Bronchial epithelial cell (primary cell): ENCODE data around the gene CLCA1. TPM values are rescaled to one million over a fixed set of nuclear protein-coding genes. Genes with fewer than 3 reads are reported as not detected.
A peak's percentile ranks its signal among the peaks of the same experiment; 100 is the strongest.

Experiments used
- DNase-seq: peaks from one replicate; pipeline ENCODE4 v3.0.0-alpha.2; 2010; ENCODE audit warnings: low read depth
- FAIRE-seq: peaks from 2 replicates; lab custom pipeline; 2011; peaks lifted over from hg19 to GRCh38; lab: Jason Lieb, UNC
- H3K27me3 ChIP-seq: 2 replicates; pipeline ENCODE4 v1.5.1; 2011; ENCODE audit warnings: low read length; ENCODE audit not compliant: control insufficient read depth, insufficient read depth
- H3K36me3 ChIP-seq: 2 replicates; pipeline ENCODE4 v1.5.1; 2011; ENCODE audit warnings: low read length; ENCODE audit not compliant: control insufficient read depth, insufficient read depth
- H3K4me3 ChIP-seq: 2 replicates; pipeline ENCODE4 v1.5.1; 2011; ENCODE audit warnings: mild to moderate bottlenecking, low read depth, low read length, control low read depth
- CTCF ChIP-seq: IDR thresholded peaks from 2 replicates; pipeline ENCODE4 v1.5.1; 2011; ENCODE audit warnings: mild to moderate bottlenecking, moderate library complexity, low read length, control low read depth, inconsistent platforms; ENCODE audit not compliant: insufficient read depth, severe bottlenecking
- total RNA-seq: library from RNA; depleted of rRNA; stranded (reverse); fragments of >200 nt; gene quantifications from 2 replicates; pipeline ENCODE4 v1.2.1, GENCODE V29; 2014

The CLCA1 gene
- total RNA-seq, 1 donor from 2014 or later, result not detected

GRCh38 chr1:86429122-86429725 lies 39.5 kb upstream of the CLCA1 start:
- no peak for FAIRE-seq

GRCh38 chr1:86429835-86430234 lies 38.9 kb upstream of the CLCA1 start:
- no peak for FAIRE-seq
- no peak for TF ChIP-seq CTCF
- peak; percentile 98 for DNase-seq
- H3K36me3 ChIP-seq, result peaks cover 4% of the 10 kb centered on the region
- H3K27me3 ChIP-seq, result no peaks in the 10 kb centered on the region
- no peak overlapping the region for H3K4me3 ChIP-seq

More at GRCh38 chr1:86429122-86429725, 39.5 kb upstream of the CLCA1 start:
- Histone ChIP-seq H3K4me3 (no peak overlapping the region), H3K27me3 (no peaks in the 10 kb centered on the region), H3K36me3 (peaks cover 2% of the 10 kb centered on the region)
- TF ChIP-seq CTCF, result no peak
- peak; percentile 4 for DNase-seq

- Histone ChIP-seq H3K27me3 (no peaks in the 10 kb centered on the region), H3K36me3 (peaks cover 4% of the 10 kb centered on the region), H3K4me3 (no peak overlapping the region)
- peak; percentile 87 for DNase-seq
- no peak for FAIRE-seq
- TF ChIP-seq CTCF, result no peak
These were observed 38.4 kb upstream of the CLCA1 start for GRCh38 chr1:86430376-86430775.

GRCh38 chr1:86434059-86434458 lies 34.7 kb upstream of the CLCA1 start:
- Histone ChIP-seq H3K36me3 (peaks cover 10% of the 10 kb centered on the region), H3K27me3 (no peaks in the 10 kb centered on the region), H3K4me3 (no peak overlapping the region)
- FAIRE-seq (no peak), DNase-seq (no peak)
- TF ChIP-seq CTCF, result no peak

- no peak overlapping the region for H3K4me3 ChIP-seq
- H3K27me3 ChIP-seq, result no peaks in the 10 kb centered on the region
- H3K36me3 ChIP-seq, result peaks cover 10% of the 10 kb centered on the region
- TF ChIP-seq CTCF, result no peak
- no peak for FAIRE-seq
- DNase-seq, result no peak
These were observed 33.4 kb upstream of the CLCA1 start for GRCh38 chr1:86435327-86435726.

- no peaks in the 10 kb centered on the region for H3K27me3 ChIP-seq
- H3K4me3 ChIP-seq, result no peak overlapping the region
- FAIRE-seq (no peak), DNase-seq (no peak)
- peaks cover 10% of the 10 kb centered on the region for H3K36me3 ChIP-seq
- TF ChIP-seq CTCF, result no peak
These were observed 32.7 kb upstream of the CLCA1 start for GRCh38 chr1:86436041-86436440.
